ENCODE results near the gene NUMB.
"Not testable (repeated sequence)": the region's sequence is repeated elsewhere in the genome, so short reads cannot be mapped to it uniquely, and the experiment has no call there.

NUMB gene

GRCh38 chr14:73463411-73463810 lies 5.1 kb upstream of the NUMB start:
- DNase-seq: no peak

GRCh38 chr14:73462815-73463214 lies 4.5 kb upstream of the NUMB start:
- DNase-seq: no peak

- peak; percentile 42 for DNase-seq
Measured at GRCh38 chr14:73462048-73462715, 3.8 kb upstream of the NUMB start.

GRCh38 chr14:73461478-73462047 lies 3.2 kb upstream of the NUMB start:
- DNase-seq: peak; percentile 40

GRCh38 chr14:73460691-73461127 lies 2.4 kb upstream of the NUMB start:
- DNase-seq: peak; percentile 83

GRCh38 chr14:73459959-73460358 lies 1.6 kb upstream of the NUMB start:
- DNase-seq: no peak

- no peak for DNase-seq
Measured at GRCh38 chr14:73457924-73458182, 493 bp downstream of the NUMB start.

GRCh38 chr14:73457041-73457923 lies 1.1 kb downstream of the NUMB start:
- DNase-seq: no peak

GRCh38 chr14:73455294-73455693 lies 3.1 kb downstream of the NUMB start:
- no peak for DNase-seq

GRCh38 chr14:73452341-73453186 lies 5.8 kb downstream of the NUMB start:
- no peak for DNase-seq

- DNase-seq: no peak
Measured at GRCh38 chr14:73443758-73444157, 14.6 kb downstream of the NUMB start.

- no peak for DNase-seq
Measured at GRCh38 chr14:73441286-73441685, 17.1 kb downstream of the NUMB start.

GRCh38 chr14:73438993-73439392 lies 19.4 kb downstream of the NUMB start:
- no peak for DNase-seq

- DNase-seq: no peak
Measured at GRCh38 chr14:73437206-73437605, 21.1 kb downstream of the NUMB start.

GRCh38 chr14:73432124-73432523 lies 26.2 kb downstream of the NUMB start:
- no peak for DNase-seq

- no peak for DNase-seq
Measured at GRCh38 chr14:73428353-73428824, 30.0 kb downstream of the NUMB start.

GRCh38 chr14:73427516-73428264 lies 30.7 kb downstream of the NUMB start:
- no peak for DNase-seq

- no peak for DNase-seq
Measured at GRCh38 chr14:73426877-73427276, 31.5 kb downstream of the NUMB start.

GRCh38 chr14:73424453-73424852 lies 33.9 kb downstream of the NUMB start:
- DNase-seq: no peak

GRCh38 chr14:73423092-73423491 lies 35.3 kb downstream of the NUMB start:
- not testable (repeated sequence) for DNase-seq

- DNase-seq: no peak
Measured at GRCh38 chr14:73422515-73422914, 35.8 kb downstream of the NUMB start.

- DNase-seq: no peak
Measured at GRCh38 chr14:73418227-73418626, 40.1 kb downstream of the NUMB start.
